H1 (cell line): ENCODE measurements around the gene HOXB6. TPM values are rescaled to one million over a fixed set of nuclear protein-coding genes. Genes with fewer than 3 reads are reported as not detected.

Experiments used
- CTCF ChIA-PET: fragments of 300-600 bp; sonication (Branson Sonifier 250); formaldehyde crosslinking; loops from one replicate; lab custom pipeline; 2021; ENCODE audit not compliant: partially characterized antibody; lab: Charles Lee
- POLR2A ChIA-PET: fragments of 300-600 bp; sonication (Branson Sonifier 250); formaldehyde crosslinking; loops from one replicate; lab custom pipeline; 2021; ENCODE audit warnings: inconsistent platforms; ENCODE audit not compliant: partially characterized antibody; lab: Charles Lee
- DNase-seq, 2 experiments: peaks; one replicate each; pipeline versions ENCODE4 v3.0.0 to v3.0.0-alpha.2; 2010 to 2022; ENCODE audit warnings: low spot score in 2 of 2, low read depth in 1 of 2, mixed read lengths in 1 of 2
- FAIRE-seq: peaks from 2 replicates; lab custom pipeline; 2011; peaks lifted over from hg19 to GRCh38; lab: Jason Lieb, UNC
- H2AFZ ChIP-seq: 2 replicates; pipeline ENCODE4 v1.8.1; 2012; ENCODE audit warnings: low read length, inconsistent platforms
- H2AK5ac ChIP-seq: 2 replicates; pipeline ENCODE4 v1.6.1; 2013; ENCODE audit warnings: low read depth, low read length
- H2BK120ac ChIP-seq: replicated peaks from 2 replicates; pipeline ENCODE3; 2013; ENCODE audit warnings: low read depth, low read length, inconsistent platforms
- H2BK12ac ChIP-seq: 2 replicates; pipeline ENCODE4 v1.6.1; 2013; ENCODE audit warnings: low read depth, low read length
- H2BK15ac ChIP-seq: 2 replicates; pipeline ENCODE4 v1.6.1; 2013; ENCODE audit warnings: low read length
- H2BK20ac ChIP-seq: 2 replicates; pipeline ENCODE4 v1.6.1; 2013; ENCODE audit warnings: low read length
- H2BK5ac ChIP-seq: 2 replicates; pipeline ENCODE4 v1.6.1; 2013; ENCODE audit warnings: low read depth, low read length
- H3K14ac ChIP-seq: 2 replicates; pipeline ENCODE4 v1.6.1; 2013; ENCODE audit warnings: inconsistent platforms; ENCODE audit not compliant: insufficient read length
- H3K18ac ChIP-seq: 2 replicates; pipeline ENCODE4 v1.6.1; 2013; ENCODE audit warnings: low read length; ENCODE audit errors: extremely low read depth
- H3K23ac ChIP-seq: 2 replicates; pipeline ENCODE4 v1.6.1; 2013; ENCODE audit warnings: inconsistent platforms; ENCODE audit not compliant: insufficient read length
- H3K23me2 ChIP-seq: 2 replicates; pipeline ENCODE4 v1.6.1; 2013; ENCODE audit warnings: low read depth, low read length
- H3K27ac ChIP-seq: 2 replicates; pipeline ENCODE4 v1.6.1; 2011; ENCODE audit warnings: low read depth, low read length, inconsistent platforms
- H3K27me3 ChIP-seq, 4 experiments: replicated peaks in 1 of 4; 1 replicate in 1 of 4; 2 replicates in 3 of 4; pipeline versions ENCODE4 v1.6.1 to v1.8.1; 2011 to 2013; ENCODE audit warnings: low read length in 3 of 4, mild to moderate bottlenecking in 3 of 4, inconsistent platforms in 2 of 4, mixed read lengths in 2 of 4, moderate library complexity in 1 of 4; ENCODE audit not compliant: control insufficient read depth in 3 of 4, insufficient read depth in 3 of 4; ENCODE audit errors: extremely low read depth in 1 of 4
- H3K36me3 ChIP-seq, 4 experiments: 2 replicates each; pipeline versions ENCODE4 v1.6.1 to v1.8.1; 2011 to 2013; ENCODE audit warnings: mild to moderate bottlenecking in 4 of 4, low read length in 3 of 4, moderate library complexity in 2 of 4, control low read depth in 1 of 4, inconsistent platforms in 1 of 4; ENCODE audit not compliant: insufficient read depth in 4 of 4, control insufficient read depth in 2 of 4
- H3K4ac ChIP-seq: replicated peaks from 2 replicates; pipeline ENCODE3; 2013; ENCODE audit warnings: low read length, low read depth, mixed read lengths, inconsistent platforms; ENCODE audit not compliant: insufficient read length
- H3K4me1 ChIP-seq, 4 experiments: replicated peaks in 1 of 4; 1 replicate in 1 of 4; 2 replicates in 3 of 4; pipeline versions ENCODE4 v1.6.1 to v1.8.1; 2011 to 2013; ENCODE audit warnings: low read length in 3 of 4, inconsistent platforms in 2 of 4, mixed read lengths in 1 of 4; ENCODE audit not compliant: insufficient read depth in 4 of 4, control insufficient read depth in 3 of 4
- H3K4me2 ChIP-seq, 2 experiments: 2 replicates each; pipeline versions ENCODE4 v1.6.1 to v1.8.1; 2011 to 2013; ENCODE audit warnings: low read depth in 2 of 2, low read length in 2 of 2, control low read depth in 1 of 2, inconsistent platforms in 1 of 2, mild to moderate bottlenecking in 1 of 2; ENCODE audit not compliant: insufficient read depth in 1 of 2
- H3K4me3 ChIP-seq, 4 experiments: fragments of 200-600, 300-600 bp in 1 of 4; sonication (generic), shearing (Covaris generic), sonication (Bioruptor Twin) in 1 of 4; 2 replicates each; pipeline versions ENCODE4 v1.5.1 to v1.8.1; 2011 to 2016; ENCODE audit warnings: low read length in 4 of 4, low read depth in 3 of 4, control low read depth in 2 of 4, inconsistent platforms in 2 of 4, mild to moderate bottlenecking in 2 of 4, mixed read lengths in 1 of 4, moderate library complexity in 1 of 4; ENCODE audit not compliant: insufficient read depth in 2 of 4; ENCODE audit errors: extremely low read depth in 1 of 4
- H3K56ac ChIP-seq: replicated peaks from 2 replicates; pipeline ENCODE3; 2013; ENCODE audit warnings: low read depth, mild to moderate bottlenecking, mixed read lengths, low read length, inconsistent platforms; ENCODE audit not compliant: insufficient read length
- H3K79me1 ChIP-seq: 2 replicates; pipeline ENCODE4 v1.6.1; 2013; ENCODE audit warnings: low read depth, low read length, control low read depth
- H3K79me2 ChIP-seq, 2 experiments: 2 replicates each; pipeline versions ENCODE4 v1.6.1 to v1.8.1; 2012 to 2013; ENCODE audit warnings: low read length in 2 of 2, mild to moderate bottlenecking in 2 of 2, inconsistent platforms in 1 of 2; ENCODE audit not compliant: insufficient read depth in 2 of 2, control insufficient read depth in 1 of 2
- H3K9ac ChIP-seq, 4 experiments: replicated peaks in 1 of 4; 1 replicate in 1 of 4; 2 replicates in 3 of 4; pipeline versions ENCODE4 v1.6.1 to v1.8.1; 2011 to 2013; ENCODE audit warnings: low read depth in 3 of 4, low read length in 3 of 4, control low read depth in 2 of 4, mild to moderate bottlenecking in 2 of 4, moderate library complexity in 2 of 4, inconsistent platforms in 1 of 4; ENCODE audit errors: extremely low read depth in 1 of 4
- H3K9me3 ChIP-seq, 2 experiments: 2 replicates each; pipeline versions ENCODE4 v1.6.1 to v1.8.1; 2012 to 2013; ENCODE audit warnings: mild to moderate bottlenecking in 2 of 2, moderate library complexity in 2 of 2, control low read depth in 1 of 2, inconsistent platforms in 1 of 2, low read depth in 1 of 2, low read length in 1 of 2, mixed read lengths in 1 of 2; ENCODE audit not compliant: insufficient read depth in 2 of 2
- H4K20me1 ChIP-seq, 2 experiments: replicated peaks in 1 of 2; 2 replicates each; pipeline versions ENCODE3 to v1.8.1; 2011 to 2013; ENCODE audit warnings: inconsistent platforms in 2 of 2, low read length in 2 of 2, mild to moderate bottlenecking in 1 of 2; ENCODE audit not compliant: insufficient read depth in 2 of 2, control insufficient read depth in 1 of 2
- H4K5ac ChIP-seq: 2 replicates; pipeline ENCODE4 v1.6.1; 2013; ENCODE audit warnings: low read length, low read depth, mixed read lengths, inconsistent platforms; ENCODE audit not compliant: insufficient read length
- H4K8ac ChIP-seq: 2 replicates; pipeline ENCODE4 v1.8.0; 2013; ENCODE audit warnings: mild to moderate bottlenecking, moderate library complexity, low read length, inconsistent platforms; ENCODE audit not compliant: insufficient read depth; ENCODE audit errors: extremely low read depth
- H4K91ac ChIP-seq: replicated peaks from 2 replicates; pipeline ENCODE3; 2013; ENCODE audit warnings: low read length, mixed read lengths, inconsistent platforms; ENCODE audit not compliant: insufficient read length
- EP300 ChIP-seq, 2 experiments: IDR thresholded peaks; 1 replicate in 1 of 2; 2 replicates in 1 of 2; pipeline ENCODE4 v1.6.1; 2011 to 2012; ENCODE audit warnings: low read depth in 2 of 2, low read length in 2 of 2, mild to moderate bottlenecking in 2 of 2, borderline replicate concordance in 1 of 2, inconsistent platforms in 1 of 2, moderate library complexity in 1 of 2
- EZH2 ChIP-seq: fragments of 200-600 bp; sonication (generic); IDR thresholded peaks from 2 replicates; pipeline ENCODE4 v1.7.1; 2012; ENCODE audit warnings: low read depth, mild to moderate bottlenecking, moderate library complexity, low read length, inconsistent platforms; ENCODE audit not compliant: severe bottlenecking
- FOSL1 ChIP-seq: IDR thresholded peaks from 2 replicates; pipeline ENCODE4 v1.6.1; 2011; ENCODE audit warnings: mild to moderate bottlenecking, low read depth, low read length, moderate library complexity; ENCODE audit not compliant: insufficient read depth
- RBBP5 ChIP-seq: IDR thresholded peaks from 2 replicates; pipeline ENCODE4 v1.7.1; 2012; ENCODE audit warnings: low read depth, mild to moderate bottlenecking, inconsistent platforms, low read length, moderate library complexity, borderline replicate concordance
- SP1 ChIP-seq: IDR thresholded peaks from 2 replicates; pipeline ENCODE4 v1.6.1; 2011; ENCODE audit warnings: low read depth, low read length
- SUZ12 ChIP-seq: fragments of 200-600 bp; sonication (generic); IDR thresholded peaks from 2 replicates; pipeline ENCODE4 v1.6.1; 2012; ENCODE audit warnings: mild to moderate bottlenecking, inconsistent platforms, low read length, moderate library complexity, mixed read lengths
- TAF1 ChIP-seq: IDR thresholded peaks from 2 replicates; pipeline ENCODE4 v1.6.1; 2011; ENCODE audit warnings: mild to moderate bottlenecking, low read depth, low read length
- WGBS, 2 experiments: shearing (Covaris generic) in 1 of 2; methylation state at CpG; one replicate each; pipeline versions ENCODE4 v1.1.6 to v1.1.7; 2013 to 2015; ENCODE audit warnings: low lambda C conversion rate in 2 of 2, mixed read lengths in 2 of 2, inconsistent platforms in 1 of 2, low coverage in 1 of 2, missing lambda C conversion rate in 1 of 2; ENCODE audit not compliant: insufficient replicate concordance in 2 of 2, insufficient coverage in 1 of 2, insufficient read length in 1 of 2; ENCODE audit errors: extremely low coverage in 1 of 2, missing lambda C conversion rate in 1 of 2; 5-methylcytosine and 5-hydroxymethylcytosine counted together
- polyA plus RNA-seq, 7 experiments: library from polyadenylated mRNA; depleted of rRNA in 3 of 7; stranded (reverse) in 5 of 7; unstranded in 2 of 7; fragments of >200 nt in 5 of 7; fragments of 200-250 nt in 2 of 7; gene quantifications; 1 replicate in 5 of 7; 2 replicates in 1 of 7; 4 replicates in 1 of 7; pipeline versions ENCODE4 v1.2.1 to v1.2.3, GENCODE V29; 2011 to 2013; ENCODE audit warnings: missing spikeins in 2 of 7, mixed read lengths in 2 of 7
- total RNA-seq: library from RNA; stranded (reverse); fragmentation: NEBNext Ultra II Directional; extraction: Animal tissue kit (Norgen Biotek cat#: 25700); gene quantifications from 2 replicates; pipeline ENCODE4 v1.2.1, GENCODE V29; 2021
- TF ChIP-seq, protein P1 (sequence below): IDR thresholded peaks from 2 replicates; pipeline ENCODE4 v1.6.1; 2011; ENCODE audit warnings: low read length, improper control_type of control experiment
- TF ChIP-seq, protein P2 (sequence below): IDR thresholded peaks from 2 replicates; pipeline ENCODE4 v1.6.1; 2012; ENCODE audit warnings: inconsistent platforms

The HOXB6 gene
- total and polyA plus RNA-seq, 2 of the 8 experiments (the other 6 are each of a cell fraction or from before 2014, with no cell fraction given) = not detected

DNA sequence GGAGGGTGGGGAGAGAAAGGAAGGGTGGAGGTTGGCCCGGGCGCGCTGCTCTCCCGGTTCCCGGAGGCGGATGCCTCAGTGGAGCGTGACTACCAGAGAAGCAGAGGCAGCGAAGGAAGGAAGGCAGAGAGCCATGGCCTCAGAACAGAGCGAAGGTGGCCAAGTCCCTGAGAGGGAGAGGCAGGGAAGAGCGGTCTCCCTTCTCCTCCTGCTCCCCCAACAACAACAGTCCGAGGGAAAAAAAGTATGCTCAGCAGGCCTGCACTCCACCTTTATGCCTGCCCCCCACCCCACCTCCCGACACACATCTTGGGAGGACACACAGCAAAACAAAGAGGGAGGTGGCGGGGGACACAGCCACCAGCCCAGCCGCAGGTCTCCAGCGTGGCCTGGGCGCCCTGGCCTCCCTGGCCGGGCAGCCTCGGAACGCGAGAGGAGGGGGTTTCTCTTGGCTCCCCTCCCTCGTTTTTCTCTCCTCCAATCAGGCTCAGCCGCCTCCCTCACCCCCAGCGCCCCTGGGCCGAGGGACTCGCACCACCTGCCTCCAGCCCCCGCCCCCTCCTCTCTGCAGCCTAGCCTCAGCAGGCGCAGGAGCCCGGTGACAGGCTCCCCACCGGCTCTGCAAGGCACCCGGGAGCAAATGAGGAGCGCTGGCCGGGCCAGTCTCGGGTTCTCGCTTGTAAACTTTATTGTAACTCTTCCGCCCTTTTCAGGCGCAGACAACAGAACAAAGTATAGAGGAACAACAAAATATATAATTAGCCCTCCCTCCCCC, 7.1 kb upstream of the HOXB6 start:
- WGBS, 2 experiments = 5% methylated on average over 21 of the region's 36 CpGs; no CpG with 5 or more reads in 1 of the 2 experiments
- Histone ChIP-seq H3K4me3 (no peak overlapping the region), H2BK12ac (peak overlapping the region; percentile 20; the same call in 1 of the 2 replicates), H3K4me2 (peak overlapping the region in 1 of 2 experiments; percentile 37; a peak in 1 of 4 replicates), H3K79me2 (no peaks in the 10 kb centered on the region), H3K56ac (no peak overlapping the region), H3K36me3 (peaks cover 0 to 18% (median 0%) of the 10 kb centered on the region in 4 experiments; a peak in 1 of 8 replicates), H2BK15ac (no peak overlapping the region), H2BK5ac (no peak overlapping the region), H2BK20ac (no peak overlapping the region), H3K9ac (no peak overlapping the region), H3K23ac (no peak overlapping the region), H3K27me3 (peaks cover 97 to 100% (median 99%) of the 10 kb centered on the region in 4 experiments), H3K4ac (no peak overlapping the region), H3K9me3 (no peaks in the 10 kb centered on the region; a peak in 1 of 4 replicates), H2BK120ac (no peak overlapping the region), H4K5ac (no peak overlapping the region), H4K91ac (no peak overlapping the region), H2AK5ac (no peak overlapping the region), H3K27ac (no peak overlapping the region), H3K79me1 (no peaks in the 10 kb centered on the region), H3K23me2 (peaks cover 2% of the 10 kb centered on the region; the same call in 1 of the 2 replicates), H2AFZ (no peak overlapping the region), H4K8ac (0 out of 2 replicates have a peak overlapping the region, but pooled peaks have one; percentile 9), H3K14ac (no peak overlapping the region), H3K4me1 (peaks cover 0 to 7% (median 4%) of the 10 kb centered on the region in 4 experiments; a peak in 5 of 7 replicates), H4K20me1 (peaks cover 24 to 36% of the 10 kb centered on the region in 2 experiments), H3K18ac (no peak overlapping the region; the same call in 1 of the 2 replicates)
- CTCF ChIA-PET = no interaction called here
- no peak for FAIRE-seq
- DNase-seq = no peak
- POLR2A ChIA-PET = no interaction called here
- no peak for TF ChIP-seq EP300 (IDR thresholded peaks at IDR 0.05; ENCODE audit: borderline replicate concordance in 1 of 2, low read depth in 2 of 2, low read length in 2 of 2)
- no peak for TF ChIP-seq TAF1
- TF ChIP-seq, protein P1, sequence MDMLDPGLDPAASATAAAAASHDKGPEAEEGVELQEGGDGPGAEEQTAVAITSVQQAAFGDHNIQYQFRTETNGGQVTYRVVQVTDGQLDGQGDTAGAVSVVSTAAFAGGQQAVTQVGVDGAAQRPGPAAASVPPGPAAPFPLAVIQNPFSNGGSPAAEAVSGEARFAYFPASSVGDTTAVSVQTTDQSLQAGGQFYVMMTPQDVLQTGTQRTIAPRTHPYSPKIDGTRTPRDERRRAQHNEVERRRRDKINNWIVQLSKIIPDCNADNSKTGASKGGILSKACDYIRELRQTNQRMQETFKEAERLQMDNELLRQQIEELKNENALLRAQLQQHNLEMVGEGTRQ = no peak
- peak; percentile 66 for TF ChIP-seq EZH2
- peak; percentile 89 for TF ChIP-seq SUZ12
- TF ChIP-seq RBBP5 = no peak
- TF ChIP-seq FOSL1 = no peak
- TF ChIP-seq, protein P2, sequence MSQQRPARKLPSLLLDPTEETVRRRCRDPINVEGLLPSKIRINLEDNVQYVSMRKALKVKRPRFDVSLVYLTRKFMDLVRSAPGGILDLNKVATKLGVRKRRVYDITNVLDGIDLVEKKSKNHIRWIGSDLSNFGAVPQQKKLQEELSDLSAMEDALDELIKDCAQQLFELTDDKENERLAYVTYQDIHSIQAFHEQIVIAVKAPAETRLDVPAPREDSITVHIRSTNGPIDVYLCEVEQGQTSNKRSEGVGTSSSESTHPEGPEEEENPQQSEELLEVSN = peak; percentile 19; the same call in 1 of the 2 replicates
- no peak for TF ChIP-seq SP1
